ENCODE measurements around the gene LRRN2.

LRRN2 gene

DNA sequence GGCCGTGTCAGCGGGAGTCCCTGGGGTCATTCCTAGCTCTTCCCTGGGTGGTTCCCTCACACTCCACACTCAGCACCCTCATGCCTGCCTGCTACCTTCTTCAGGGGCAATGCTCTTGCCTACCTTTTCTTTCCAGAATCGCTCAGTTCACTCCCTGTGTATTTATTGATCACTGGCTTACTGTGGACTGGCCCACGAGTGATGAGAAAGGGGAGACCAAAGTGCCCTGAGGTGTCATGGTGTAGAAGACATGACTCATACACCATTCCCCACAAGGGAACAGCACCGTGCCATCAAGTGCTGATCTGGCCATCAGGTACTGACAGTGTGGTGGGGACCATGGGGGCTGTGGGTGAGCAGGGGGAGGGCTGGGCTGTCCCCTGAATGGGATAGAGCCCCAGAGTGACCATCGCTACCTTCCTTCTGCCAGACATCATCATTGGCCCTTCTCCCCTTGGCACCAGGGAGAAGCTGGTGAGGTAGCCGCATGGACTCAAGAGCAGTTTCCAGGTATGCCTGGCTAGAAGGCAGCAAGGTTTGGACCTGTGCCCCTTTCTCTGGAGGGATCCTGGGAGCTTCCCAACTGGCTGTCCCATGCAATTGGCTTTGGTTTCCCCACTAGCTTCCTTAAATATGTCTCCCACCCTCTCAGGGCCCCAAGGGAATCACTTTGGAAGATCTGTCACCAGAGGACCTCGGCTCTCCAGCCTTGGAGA is 17.2 kb upstream of the LRRN2 start:
- DNase-seq = no peak
- in situ Hi-C loops (cut with HindIII; ENCODE audit: low pct_ligation_motif_present, low sequenced_read_pairs) = no loop called here
- H3K27ac ChIP-seq = no peak overlapping the region

GRCh38 chr1:204701229-204701628 is 15.7 kb upstream of the LRRN2 start:
- no peak for TF ChIP-seq CTCF (IDR thresholded peaks at IDR 0.05; ENCODE audit: low read depth, low read length, missing control alignments)
- DNase-seq = no peak
- no peak overlapping the region for H3K4me3 ChIP-seq (ENCODE audit: low read depth, low read length)
- no peaks in the 10 kb centered on the region for H3K27me3 ChIP-seq (replicated peaks)
- no peaks in the 10 kb centered on the region for H3K36me3 ChIP-seq (replicated peaks)
- in situ Hi-C loops (cut with HindIII; ENCODE audit: low pct_ligation_motif_present, low sequenced_read_pairs) = no loop called here
- H3K27ac ChIP-seq = no peak overlapping the region

More for the DNA sequence above, 17.2 kb upstream of the LRRN2 start:
- Histone ChIP-seq H3K4me3 (ENCODE audit: low read depth, low read length) (no peak overlapping the region), H3K36me3 (replicated peaks) (no peaks in the 10 kb centered on the region), H3K27me3 (replicated peaks) (no peaks in the 10 kb centered on the region)
- no peak for TF ChIP-seq CTCF (IDR thresholded peaks at IDR 0.05; ENCODE audit: low read depth, low read length, missing control alignments)

DNA sequence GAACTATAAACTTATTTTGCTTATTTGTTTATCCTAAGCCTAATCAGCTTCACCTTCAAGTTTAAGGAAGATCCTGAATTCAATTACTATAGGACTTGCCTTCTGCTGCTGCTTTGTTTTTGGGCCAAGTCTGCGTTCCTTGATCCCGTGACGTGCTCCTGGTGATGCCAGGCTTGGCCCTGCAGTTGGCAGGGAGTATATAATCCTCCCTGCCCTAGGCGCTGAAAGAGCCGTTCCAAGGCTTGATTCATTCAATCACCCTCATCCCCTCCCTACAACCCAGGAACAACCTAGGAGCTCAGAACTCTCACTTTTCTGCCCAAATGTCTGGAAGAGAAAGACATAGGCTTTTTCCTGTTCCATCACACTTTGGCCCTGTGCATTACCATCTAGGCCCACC is 12.4 kb upstream of the LRRN2 start:
- in situ Hi-C loops (cut with HindIII; ENCODE audit: low pct_ligation_motif_present, low sequenced_read_pairs) = no loop called here
- H3K27ac ChIP-seq = no peak overlapping the region
- no peak for DNase-seq
- no peak overlapping the region for H3K4me3 ChIP-seq (ENCODE audit: low read depth, low read length)
- peaks cover 2% of the 10 kb centered on the region for H3K27me3 ChIP-seq (replicated peaks)
- H3K36me3 ChIP-seq (replicated peaks) = no peaks in the 10 kb centered on the region
- no peak for TF ChIP-seq CTCF (IDR thresholded peaks at IDR 0.05; ENCODE audit: low read depth, low read length, missing control alignments)

- in situ Hi-C loops (cut with HindIII; ENCODE audit: low pct_ligation_motif_present, low sequenced_read_pairs) = no loop called here
- no peak for TF ChIP-seq CTCF (IDR thresholded peaks at IDR 0.05; ENCODE audit: low read depth, low read length, missing control alignments)
- Histone ChIP-seq H3K27me3 (replicated peaks) (peaks cover 2% of the 10 kb centered on the region), H3K36me3 (replicated peaks) (no peaks in the 10 kb centered on the region), H3K4me3 (ENCODE audit: low read depth, low read length) (no peak overlapping the region), H3K27ac (no peak overlapping the region)
- DNase-seq = no peak
Observed at GRCh38 chr1:204696606-204697005, 11.1 kb upstream of the LRRN2 start.

GRCh38 chr1:204695692-204696091 is 10.2 kb upstream of the LRRN2 start:
- Histone ChIP-seq H3K36me3 (replicated peaks) (no peaks in the 10 kb centered on the region), H3K27me3 (replicated peaks) (peaks cover 2% of the 10 kb centered on the region), H3K4me3 (ENCODE audit: low read depth, low read length) (no peak overlapping the region), H3K27ac (no peak overlapping the region)
- TF ChIP-seq CTCF (IDR thresholded peaks at IDR 0.05; ENCODE audit: low read depth, low read length, missing control alignments) = no peak
- no peak for DNase-seq
- in situ Hi-C loops (cut with HindIII; ENCODE audit: low pct_ligation_motif_present, low sequenced_read_pairs) = no loop called here

DNA sequence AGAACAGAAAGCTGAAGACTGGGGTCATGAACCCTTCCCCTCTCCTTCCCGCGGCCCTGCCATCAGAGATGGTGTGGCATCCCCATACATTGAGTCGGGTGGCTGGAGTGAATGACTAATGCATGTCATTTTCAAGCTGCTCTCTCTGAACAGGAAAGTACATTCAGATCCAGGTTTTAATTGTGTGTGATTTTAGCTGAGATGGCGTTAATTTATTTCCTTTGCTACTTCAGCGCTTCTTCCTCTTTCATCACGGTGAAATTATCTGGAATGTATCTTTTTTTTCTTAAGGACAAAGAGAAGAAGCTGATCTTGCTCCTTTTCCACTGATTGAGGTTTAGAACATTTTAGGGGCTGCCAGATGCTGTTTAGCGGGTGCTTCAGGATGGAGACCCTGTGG is 8.6 kb upstream of the LRRN2 start:
- TF ChIP-seq CTCF (IDR thresholded peaks at IDR 0.05; ENCODE audit: low read depth, low read length, missing control alignments) = no peak
- DNase-seq = no peak
- no peak overlapping the region for H3K27ac ChIP-seq
- peaks cover 2% of the 10 kb centered on the region for H3K27me3 ChIP-seq (replicated peaks)
- in situ Hi-C loops (cut with HindIII; ENCODE audit: low pct_ligation_motif_present, low sequenced_read_pairs) = no loop called here
- H3K4me3 ChIP-seq (ENCODE audit: low read depth, low read length) = no peak overlapping the region
- no peaks in the 10 kb centered on the region for H3K36me3 ChIP-seq (replicated peaks)

Data from brain microvascular endothelial cell (primary cell).